ENCODE measurements around the gene CT45A10. TPM values are rescaled to one million over a fixed set of nuclear protein-coding genes. Genes with fewer than 3 reads are reported as not detected.

Gene CT45A10
- total RNA-seq, result not detected in 2 replicates

DNA sequence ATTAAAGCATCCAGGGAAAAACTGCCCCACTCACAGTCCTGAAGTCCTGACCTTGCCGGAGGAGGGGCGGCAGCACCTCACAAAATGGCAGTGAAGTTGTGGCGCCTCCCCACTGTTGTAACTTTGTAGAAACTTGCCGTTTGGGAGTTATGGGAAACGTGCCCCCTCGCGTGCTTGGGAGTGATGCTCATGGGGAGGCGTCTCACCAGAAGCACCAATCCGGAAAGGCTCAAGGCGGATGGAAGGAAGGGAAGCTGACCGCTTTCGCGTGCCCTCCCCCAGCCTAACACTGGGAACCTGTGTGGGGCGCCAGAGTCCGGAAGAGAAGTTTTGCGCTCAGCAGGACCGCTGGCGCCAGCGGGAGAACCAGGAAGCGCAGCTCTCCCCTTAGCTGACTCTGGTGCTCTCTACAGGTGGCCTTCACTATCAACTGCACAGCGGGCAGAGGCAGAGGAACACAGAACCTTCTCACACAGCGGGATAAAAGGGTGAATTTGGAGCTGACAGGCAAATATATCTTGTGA is at the start of gene CT45A10, which contains the start of gene SAGE1:
Gene CT45A10, minus strand, starts transcription at position 151 of the 524 bp plus-strand sequence. CDS start 8,100 bp downstream, outside the sequence.
Gene SAGE1, plus strand, starts transcription at position 423 of the 524 bp plus-strand sequence. CDS start 2,527 bp downstream, outside the sequence.

DNA sequence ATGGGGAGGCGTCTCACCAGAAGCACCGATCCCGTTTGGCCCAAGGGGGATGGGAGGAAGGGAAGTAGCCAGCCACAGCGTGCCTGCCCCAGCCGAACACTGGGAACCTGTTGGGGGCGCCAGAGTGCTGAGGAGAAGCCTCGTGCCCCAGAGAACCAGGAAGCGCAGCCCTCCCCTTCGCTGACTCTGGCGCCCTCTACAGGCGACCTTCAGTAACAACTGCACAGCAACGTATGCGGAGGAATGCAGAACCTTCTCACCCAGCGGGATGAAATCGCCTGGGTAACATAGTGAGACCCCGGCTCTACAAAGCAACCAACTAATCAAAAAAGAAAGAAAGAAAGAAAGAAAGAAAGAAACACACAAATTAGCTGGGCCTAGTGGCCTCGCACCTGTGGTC is 21.5 kb downstream of the CT45A10 start, which contains the start of gene CT45A9:
Gene CT45A9, minus strand, starts transcription at position 101 of the 400 bp plus-strand sequence. CDS start 3,751 bp downstream, outside the sequence.

GRCh38 chrX:135854438-135854837 is 38.8 kb downstream of the CT45A10 start, which contains the start of gene CT45A8:
TSS of gene CT45A8 (minus strand) at chrX:135854538. CDS start at chrX:135850783, 3,755 bp downstream.

GRCh38 chrX:135837180-135837579 is 56.1 kb downstream of the CT45A10 start, which contains the start of gene CT45A7:
TSS of gene CT45A7 (minus strand) at chrX:135837280. CDS start at chrX:135833533, 3,747 bp downstream.

Other genes with a start within 250 kb of the CT45A10 start
- gene CT45A1, start 179.8 kb downstream of the CT45A10 start, total RNA-seq, result not detected in 2 replicates
- not detected in 2 replicates for gene CT45A3, start 125.3 kb downstream of the CT45A10 start, total RNA-seq
- gene CT45A5, start 107.9 kb downstream of the CT45A10 start, total RNA-seq, result not detected in 2 replicates
- not detected in 2 replicates for gene CT45A6, start 90.7 kb downstream of the CT45A10 start, total RNA-seq
- gene CT45A2, start 73.4 kb downstream of the CT45A10 start, total RNA-seq, result not detected in 2 replicates
- gene CT45A7, start 56.2 kb downstream of the CT45A10 start, total RNA-seq, result not detected in 2 replicates
- gene CT45A8, start 38.9 kb downstream of the CT45A10 start, total RNA-seq, result not detected in 2 replicates
- not detected in 2 replicates for gene CT45A9, start 21.6 kb downstream of the CT45A10 start, total RNA-seq
- gene SAGE1, start 272 bp upstream of the CT45A10 start, total RNA-seq, result not detected in 2 replicates
- 31.1 and 34.4 TPM in 2 replicates for gene MMGT1, start 80.5 kb upstream of the CT45A10 start, total RNA-seq
- 18.0 and 23.4 TPM in 2 replicates for gene SLC9A6, start 92.0 kb upstream of the CT45A10 start, total RNA-seq